ENCODE measurements around the gene DCDC2C.

GRCh38 chr2:3731829-3732228, 28.5 kb downstream of the DCDC2C start:
- TF ChIP-seq, protein P1, sequence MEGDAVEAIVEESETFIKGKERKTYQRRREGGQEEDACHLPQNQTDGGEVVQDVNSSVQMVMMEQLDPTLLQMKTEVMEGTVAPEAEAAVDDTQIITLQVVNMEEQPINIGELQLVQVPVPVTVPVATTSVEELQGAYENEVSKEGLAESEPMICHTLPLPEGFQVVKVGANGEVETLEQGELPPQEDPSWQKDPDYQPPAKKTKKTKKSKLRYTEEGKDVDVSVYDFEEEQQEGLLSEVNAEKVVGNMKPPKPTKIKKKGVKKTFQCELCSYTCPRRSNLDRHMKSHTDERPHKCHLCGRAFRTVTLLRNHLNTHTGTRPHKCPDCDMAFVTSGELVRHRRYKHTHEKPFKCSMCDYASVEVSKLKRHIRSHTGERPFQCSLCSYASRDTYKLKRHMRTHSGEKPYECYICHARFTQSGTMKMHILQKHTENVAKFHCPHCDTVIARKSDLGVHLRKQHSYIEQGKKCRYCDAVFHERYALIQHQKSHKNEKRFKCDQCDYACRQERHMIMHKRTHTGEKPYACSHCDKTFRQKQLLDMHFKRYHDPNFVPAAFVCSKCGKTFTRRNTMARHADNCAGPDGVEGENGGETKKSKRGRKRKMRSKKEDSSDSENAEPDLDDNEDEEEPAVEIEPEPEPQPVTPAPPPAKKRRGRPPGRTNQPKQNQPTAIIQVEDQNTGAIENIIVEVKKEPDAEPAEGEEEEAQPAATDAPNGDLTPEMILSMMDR (IDR thresholded peaks at IDR 0.05), result no peak
- TF ChIP-seq, protein P2, sequence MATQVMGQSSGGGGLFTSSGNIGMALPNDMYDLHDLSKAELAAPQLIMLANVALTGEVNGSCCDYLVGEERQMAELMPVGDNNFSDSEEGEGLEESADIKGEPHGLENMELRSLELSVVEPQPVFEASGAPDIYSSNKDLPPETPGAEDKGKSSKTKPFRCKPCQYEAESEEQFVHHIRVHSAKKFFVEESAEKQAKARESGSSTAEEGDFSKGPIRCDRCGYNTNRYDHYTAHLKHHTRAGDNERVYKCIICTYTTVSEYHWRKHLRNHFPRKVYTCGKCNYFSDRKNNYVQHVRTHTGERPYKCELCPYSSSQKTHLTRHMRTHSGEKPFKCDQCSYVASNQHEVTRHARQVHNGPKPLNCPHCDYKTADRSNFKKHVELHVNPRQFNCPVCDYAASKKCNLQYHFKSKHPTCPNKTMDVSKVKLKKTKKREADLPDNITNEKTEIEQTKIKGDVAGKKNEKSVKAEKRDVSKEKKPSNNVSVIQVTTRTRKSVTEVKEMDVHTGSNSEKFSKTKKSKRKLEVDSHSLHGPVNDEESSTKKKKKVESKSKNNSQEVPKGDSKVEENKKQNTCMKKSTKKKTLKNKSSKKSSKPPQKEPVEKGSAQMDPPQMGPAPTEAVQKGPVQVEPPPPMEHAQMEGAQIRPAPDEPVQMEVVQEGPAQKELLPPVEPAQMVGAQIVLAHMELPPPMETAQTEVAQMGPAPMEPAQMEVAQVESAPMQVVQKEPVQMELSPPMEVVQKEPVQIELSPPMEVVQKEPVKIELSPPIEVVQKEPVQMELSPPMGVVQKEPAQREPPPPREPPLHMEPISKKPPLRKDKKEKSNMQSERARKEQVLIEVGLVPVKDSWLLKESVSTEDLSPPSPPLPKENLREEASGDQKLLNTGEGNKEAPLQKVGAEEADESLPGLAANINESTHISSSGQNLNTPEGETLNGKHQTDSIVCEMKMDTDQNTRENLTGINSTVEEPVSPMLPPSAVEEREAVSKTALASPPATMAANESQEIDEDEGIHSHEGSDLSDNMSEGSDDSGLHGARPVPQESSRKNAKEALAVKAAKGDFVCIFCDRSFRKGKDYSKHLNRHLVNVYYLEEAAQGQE (IDR thresholded peaks at IDR 0.05), result no peak
- TF ChIP-seq NR3C1 (IDR thresholded peaks at IDR 0.05), result no peak
- no peak for TF ChIP-seq PHF8 (IDR thresholded peaks at IDR 0.05; ENCODE audit: borderline replicate concordance, low read depth)
- no peak for TF ChIP-seq HOXA7 (CRISPR knock-in tag; IDR thresholded peaks at IDR 0.05)

Data from A549 (cell line).